Globus pallidus (tissue), 1 donor: ENCODE measurements around the gene RASD2.
A peak's percentile ranks its signal among the peaks of the same experiment; 100 is the strongest.

Experiments
- DNase-seq: peaks from one replicate; pipeline ENCODE4 v3.0.0-alpha.2; 2015; ENCODE audit warnings: low spot score

The RASD2 gene

DNA sequence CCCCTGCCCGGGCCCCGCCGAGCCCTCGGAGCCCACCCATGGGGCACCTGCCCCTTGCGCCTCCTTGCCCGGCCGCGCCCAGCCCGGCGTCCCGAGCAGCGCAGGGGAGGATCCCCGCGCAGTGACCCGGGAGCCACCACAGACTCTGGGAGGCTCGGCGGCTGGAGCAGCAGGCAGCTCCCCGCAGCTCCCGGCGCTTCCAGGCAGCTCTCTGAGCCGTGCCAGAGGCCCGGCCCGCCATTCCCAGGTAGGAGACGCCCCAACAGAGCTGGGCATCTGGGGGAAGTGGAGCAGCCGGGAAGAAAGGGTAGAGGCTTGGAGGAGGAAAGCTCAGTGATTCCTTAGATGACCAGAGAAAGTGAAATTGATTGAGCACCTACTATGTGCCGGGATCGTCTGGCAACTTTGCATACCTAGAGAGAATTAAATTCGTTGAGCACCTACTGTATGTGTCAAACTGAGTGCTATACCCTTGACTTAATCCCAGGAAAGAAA is 670 bp downstream of the RASD2 start:
- no peak for DNase-seq

- no peak for DNase-seq
Measured at GRCh38 chr22:35542157-35542938, 1.7 kb downstream of the RASD2 start.

GRCh38 chr22:35542939-35543516 is 2.4 kb downstream of the RASD2 start:
- DNase-seq, result no peak

- DNase-seq, result no peak
Measured at GRCh38 chr22:35543702-35544101, 3.1 kb downstream of the RASD2 start.

GRCh38 chr22:35544189-35544588 is 3.6 kb downstream of the RASD2 start:
- DNase-seq, result no peak

GRCh38 chr22:35544827-35545226 is 4.2 kb downstream of the RASD2 start:
- no peak for DNase-seq

- no peak for DNase-seq
Measured at GRCh38 chr22:35546886-35547285, 6.3 kb downstream of the RASD2 start.

GRCh38 chr22:35547987-35548721 is 7.5 kb downstream of the RASD2 start:
- no peak for DNase-seq

GRCh38 chr22:35548722-35549112 is 8.1 kb downstream of the RASD2 start:
- DNase-seq, result no peak

DNA sequence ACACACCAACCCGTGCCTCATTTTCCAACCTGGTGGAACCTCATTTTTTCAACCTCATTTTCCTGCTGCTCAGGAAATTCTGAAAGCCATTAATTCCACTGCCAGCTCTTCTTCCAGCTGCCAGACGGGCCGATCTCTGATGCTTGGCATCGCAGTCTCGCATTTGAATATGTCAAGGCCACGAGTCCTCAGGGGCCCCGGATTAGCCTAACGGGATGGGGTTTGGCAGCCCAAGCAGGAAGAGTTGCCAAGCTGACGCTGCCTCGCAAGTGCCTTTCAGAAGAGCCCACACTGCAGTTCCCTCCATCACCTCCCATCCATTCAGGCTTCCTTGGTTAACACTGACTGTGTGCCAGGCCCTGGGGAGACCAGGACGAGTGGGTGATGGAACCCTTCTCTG is 8.7 kb downstream of the RASD2 start:
- DNase-seq, result peak; percentile 57

GRCh38 chr22:35551549-35552177 is 11.0 kb downstream of the RASD2 start:
- no peak for DNase-seq

DNA sequence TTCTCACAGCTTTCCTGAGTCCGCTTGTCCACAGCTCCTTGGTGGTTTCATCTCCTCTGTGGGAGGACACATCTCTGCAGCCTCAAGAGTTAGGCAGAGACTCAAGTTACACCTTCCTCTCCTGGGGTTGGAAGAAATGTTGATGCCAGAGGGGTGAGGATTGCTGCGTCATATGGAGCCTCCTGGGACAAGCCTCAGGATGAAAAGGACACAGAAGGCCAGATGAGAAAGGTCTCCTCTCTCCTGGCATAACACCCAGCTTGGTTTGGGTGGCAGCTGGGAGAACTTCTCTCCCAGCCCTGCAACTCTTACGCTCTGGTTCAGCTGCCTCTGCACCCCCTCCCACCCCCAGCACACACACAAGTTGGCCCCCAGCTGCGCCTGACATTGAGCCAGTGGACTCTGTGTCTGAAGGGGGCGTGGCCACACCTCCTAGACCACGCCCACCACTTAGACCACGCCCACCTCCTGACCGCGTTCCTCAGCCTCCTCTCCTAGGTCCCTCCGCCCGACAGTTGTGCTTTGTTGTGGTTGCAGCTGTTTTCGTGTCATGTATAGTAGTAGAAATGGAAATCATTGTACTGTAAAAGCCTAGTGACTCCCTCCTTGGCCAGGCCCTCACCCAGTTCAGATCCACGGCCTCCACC is 11.7 kb downstream of the RASD2 start:
- no peak for DNase-seq

GRCh38 chr22:35552846-35553245 is 12.2 kb downstream of the RASD2 start:
- DNase-seq, result no peak

- DNase-seq, result no peak
Measured at GRCh38 chr22:35553341-35553740, 12.7 kb downstream of the RASD2 start.

DNA sequence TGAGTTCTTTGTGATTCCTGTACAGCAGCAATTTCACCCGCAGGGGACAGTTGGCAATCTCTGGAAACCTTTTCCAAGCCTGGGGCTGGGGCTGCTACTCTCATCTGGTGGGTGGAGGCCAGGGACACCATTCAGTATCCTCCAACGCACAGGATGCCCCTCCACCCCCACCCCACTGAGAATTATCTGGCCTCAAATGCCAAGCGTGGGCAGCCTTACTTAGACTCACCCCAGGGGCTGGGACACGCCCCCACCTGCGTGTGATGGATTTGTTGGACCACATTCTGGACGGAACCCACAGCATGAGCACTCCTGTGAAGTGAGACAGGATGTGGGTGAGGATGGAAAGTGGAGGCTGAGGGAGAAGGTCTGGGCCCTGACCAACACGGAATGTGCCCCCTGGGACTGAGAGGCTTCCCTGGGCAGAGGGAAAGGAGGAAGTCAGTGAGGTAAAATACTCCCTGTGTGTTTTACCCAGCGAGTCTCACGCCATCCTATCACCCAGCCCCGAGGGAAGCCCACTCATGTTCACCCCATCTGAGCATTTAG is 13.7 kb downstream of the RASD2 start:
- no peak for DNase-seq

- no peak for DNase-seq
Measured at GRCh38 chr22:35555483-35555890, 14.9 kb downstream of the RASD2 start.

- no peak for DNase-seq
Measured at GRCh38 chr22:35555946-35556547, 15.4 kb downstream of the RASD2 start.

DNA sequence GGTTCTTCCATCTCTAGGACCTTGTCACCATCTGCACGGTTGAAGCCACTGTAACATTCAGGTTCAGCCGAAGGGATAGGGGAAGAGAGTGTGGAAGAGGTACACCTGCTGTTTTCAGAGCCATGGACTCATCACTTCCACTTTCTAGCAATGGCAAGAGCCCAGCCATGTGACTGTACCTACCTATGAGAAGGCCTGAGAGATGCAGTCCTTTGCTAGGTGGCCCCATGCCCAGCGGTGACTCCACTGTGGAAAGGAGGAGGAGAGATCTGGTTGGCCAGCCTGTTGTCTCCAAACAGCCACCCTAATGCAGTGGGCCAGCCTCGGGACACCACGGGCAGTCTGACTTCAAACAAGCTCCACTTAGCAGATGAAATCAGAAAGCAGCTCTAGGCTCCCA is 16.0 kb downstream of the RASD2 start:
- no peak for DNase-seq

- DNase-seq, result no peak
Measured at GRCh38 chr22:35558031-35558430, 17.4 kb downstream of the RASD2 start.

DNA sequence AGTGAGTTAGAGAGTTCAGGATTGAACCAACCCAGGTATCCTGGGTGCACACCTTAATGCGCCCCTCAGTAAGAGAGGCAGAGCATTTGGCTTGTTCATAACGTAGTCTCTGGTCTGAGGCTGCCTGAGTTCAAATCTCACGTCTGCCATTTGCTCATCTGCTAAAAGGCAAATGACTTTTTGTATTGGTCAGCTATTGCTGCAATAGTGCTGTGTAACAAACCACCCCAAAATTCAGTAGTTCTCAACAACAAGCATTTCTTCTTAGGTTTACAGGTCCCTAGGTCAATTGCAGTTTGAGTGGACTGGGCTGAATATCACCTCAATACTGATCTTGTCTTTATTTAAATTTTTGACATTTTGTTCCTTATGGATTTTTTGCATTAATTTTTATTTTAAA is 18.1 kb downstream of the RASD2 start:
- DNase-seq, result no peak

GRCh38 chr22:35559354-35560005 is 18.8 kb downstream of the RASD2 start:
- DNase-seq, result no peak
